Adrenal gland (tissue), 5 donors: ENCODE results near the gene COL16A1.

Experiments
- POLR2A ChIP-seq, 2 donors: fragments of 450-650 bp; IDR thresholded peaks; one replicate each; pipeline ENCODE4 v1.6.1; 2017; ENCODE audit warnings: antibody characterized with exemption in 2 of 2, mild to moderate bottlenecking in 2 of 2, moderate library complexity in 1 of 2
- TF ChIP-seq, protein P1 (sequence below), 6 experiments: fragments of 450-650 bp in 4 of 6; fragments of 200-600 bp in 2 of 6; sonication (generic) in 1 of 6; IDR thresholded peaks; 1 replicate in 5 of 6; 2 replicates in 1 of 6; pipeline versions ENCODE4 v1.5.1 to v1.8.0; 2016 to 2021; ENCODE audit warnings: antibody characterized with exemption in 6 of 6, mild to moderate bottlenecking in 2 of 6, moderate library complexity in 1 of 6
- donor health status: DM: no; HTN: no; CAD: no.

DNA sequence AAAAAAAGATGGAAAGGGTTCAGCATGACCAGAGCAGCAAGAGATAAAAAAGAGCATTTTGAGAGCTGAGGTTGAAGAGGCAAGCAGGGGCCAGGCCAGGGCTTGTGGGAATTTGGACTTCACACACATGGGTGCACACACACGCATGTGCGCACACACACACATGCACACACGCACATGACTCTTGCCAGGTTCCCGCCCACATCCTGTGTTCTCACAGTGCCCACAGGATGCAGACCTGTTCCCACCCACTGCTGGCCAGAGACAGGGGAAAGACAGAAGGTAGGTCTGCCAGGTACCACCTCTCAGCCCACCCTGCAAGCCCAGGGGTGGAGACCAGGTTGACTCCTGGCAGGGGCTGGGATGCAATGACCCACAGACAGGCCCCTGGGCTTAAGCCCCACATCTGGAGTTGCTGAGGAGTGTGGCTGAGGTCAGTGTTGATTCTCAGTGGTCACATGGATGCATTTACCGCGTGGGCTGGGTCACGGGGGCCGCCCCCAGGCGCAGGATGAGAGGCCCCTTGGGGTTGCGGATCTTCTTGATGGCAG, 4.4 kb downstream of the COL16A1 start:
- TF ChIP-seq, protein P1, sequence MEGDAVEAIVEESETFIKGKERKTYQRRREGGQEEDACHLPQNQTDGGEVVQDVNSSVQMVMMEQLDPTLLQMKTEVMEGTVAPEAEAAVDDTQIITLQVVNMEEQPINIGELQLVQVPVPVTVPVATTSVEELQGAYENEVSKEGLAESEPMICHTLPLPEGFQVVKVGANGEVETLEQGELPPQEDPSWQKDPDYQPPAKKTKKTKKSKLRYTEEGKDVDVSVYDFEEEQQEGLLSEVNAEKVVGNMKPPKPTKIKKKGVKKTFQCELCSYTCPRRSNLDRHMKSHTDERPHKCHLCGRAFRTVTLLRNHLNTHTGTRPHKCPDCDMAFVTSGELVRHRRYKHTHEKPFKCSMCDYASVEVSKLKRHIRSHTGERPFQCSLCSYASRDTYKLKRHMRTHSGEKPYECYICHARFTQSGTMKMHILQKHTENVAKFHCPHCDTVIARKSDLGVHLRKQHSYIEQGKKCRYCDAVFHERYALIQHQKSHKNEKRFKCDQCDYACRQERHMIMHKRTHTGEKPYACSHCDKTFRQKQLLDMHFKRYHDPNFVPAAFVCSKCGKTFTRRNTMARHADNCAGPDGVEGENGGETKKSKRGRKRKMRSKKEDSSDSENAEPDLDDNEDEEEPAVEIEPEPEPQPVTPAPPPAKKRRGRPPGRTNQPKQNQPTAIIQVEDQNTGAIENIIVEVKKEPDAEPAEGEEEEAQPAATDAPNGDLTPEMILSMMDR (IDR thresholded peaks at IDR 0.05): no peak
- no peak for TF ChIP-seq POLR2A (IDR thresholded peaks at IDR 0.05)
